ENCODE measurements around the gene PUSL1. TPM values are rescaled to one million over a fixed set of nuclear protein-coding genes. Genes with fewer than 3 reads are reported as not detected.

The PUSL1 gene
- total RNA-seq, 1 donor from 2014 or later, result 21.5 TPM

DNA sequence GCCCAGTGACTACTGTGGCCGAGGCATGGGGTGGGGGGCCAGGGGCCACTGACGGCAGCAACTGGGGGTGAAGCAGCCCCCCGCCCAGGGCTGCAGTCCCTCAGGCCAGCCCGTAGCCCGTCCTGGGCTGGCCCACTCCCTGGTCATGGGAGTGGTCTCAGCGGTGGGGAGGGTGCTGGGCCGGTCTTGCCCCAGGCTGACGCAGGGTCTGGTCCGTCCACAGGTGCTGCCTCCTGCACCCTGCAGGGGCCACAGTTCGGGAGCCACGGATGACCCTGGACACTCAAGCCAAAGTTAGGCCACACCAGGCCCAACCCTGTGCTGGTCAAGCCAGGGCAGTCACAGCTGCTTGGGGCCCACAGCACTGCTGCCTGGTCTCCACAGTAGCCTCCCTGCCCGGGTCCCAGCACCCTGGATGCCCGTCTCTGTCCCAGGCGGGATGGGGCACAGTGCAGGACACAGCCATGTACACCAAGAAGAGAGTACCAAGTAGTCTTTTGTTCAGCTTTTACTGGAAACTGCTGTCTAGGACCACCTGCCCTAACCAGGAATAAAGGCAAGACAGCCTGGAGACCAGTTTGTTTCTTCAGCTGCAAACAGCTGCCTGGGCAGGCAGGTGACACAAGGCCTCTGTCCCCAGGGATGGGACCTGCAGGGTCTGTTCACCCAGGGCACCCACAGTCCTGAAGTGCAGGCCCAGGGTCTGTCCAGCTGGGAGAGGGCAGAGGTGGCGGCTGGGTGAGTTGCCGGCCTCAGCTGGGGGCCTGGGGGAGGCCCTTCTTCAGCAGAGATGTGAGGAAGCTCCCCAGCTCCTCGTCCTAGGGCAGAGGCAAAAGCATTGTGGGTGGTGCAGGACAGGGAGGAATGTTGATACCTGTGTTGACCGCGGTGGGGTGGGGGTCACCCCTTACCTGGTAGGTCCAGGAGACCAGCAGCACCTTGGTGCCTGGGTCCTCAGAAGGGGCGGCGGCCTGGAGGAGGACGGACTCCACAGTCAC is 3.0 kb downstream of the PUSL1 start:
- Mint-ChIP-seq H3K4me3 (ENCODE audit: unreplicated experiment) (no peak overlapping the region), H3K4me1 (ENCODE audit: unreplicated experiment) (peaks cover 9% of the 10 kb centered on the region), H3K27ac (ENCODE audit: unreplicated experiment) (no peak overlapping the region), H3K9me3 (ENCODE audit: unreplicated experiment) (no peaks in the 10 kb centered on the region), H3K36me3 (ENCODE audit: unreplicated experiment) (peaks cover 13% of the 10 kb centered on the region), H3K27me3 (ENCODE audit: unreplicated experiment) (no peaks in the 10 kb centered on the region)
- TF ChIP-seq, protein P1, sequence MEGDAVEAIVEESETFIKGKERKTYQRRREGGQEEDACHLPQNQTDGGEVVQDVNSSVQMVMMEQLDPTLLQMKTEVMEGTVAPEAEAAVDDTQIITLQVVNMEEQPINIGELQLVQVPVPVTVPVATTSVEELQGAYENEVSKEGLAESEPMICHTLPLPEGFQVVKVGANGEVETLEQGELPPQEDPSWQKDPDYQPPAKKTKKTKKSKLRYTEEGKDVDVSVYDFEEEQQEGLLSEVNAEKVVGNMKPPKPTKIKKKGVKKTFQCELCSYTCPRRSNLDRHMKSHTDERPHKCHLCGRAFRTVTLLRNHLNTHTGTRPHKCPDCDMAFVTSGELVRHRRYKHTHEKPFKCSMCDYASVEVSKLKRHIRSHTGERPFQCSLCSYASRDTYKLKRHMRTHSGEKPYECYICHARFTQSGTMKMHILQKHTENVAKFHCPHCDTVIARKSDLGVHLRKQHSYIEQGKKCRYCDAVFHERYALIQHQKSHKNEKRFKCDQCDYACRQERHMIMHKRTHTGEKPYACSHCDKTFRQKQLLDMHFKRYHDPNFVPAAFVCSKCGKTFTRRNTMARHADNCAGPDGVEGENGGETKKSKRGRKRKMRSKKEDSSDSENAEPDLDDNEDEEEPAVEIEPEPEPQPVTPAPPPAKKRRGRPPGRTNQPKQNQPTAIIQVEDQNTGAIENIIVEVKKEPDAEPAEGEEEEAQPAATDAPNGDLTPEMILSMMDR (IDR thresholded peaks at IDR 0.05), result no peak
- DNase-seq (ENCODE audit: extremely low spot score, unreplicated experiment), result no peak

DNA sequence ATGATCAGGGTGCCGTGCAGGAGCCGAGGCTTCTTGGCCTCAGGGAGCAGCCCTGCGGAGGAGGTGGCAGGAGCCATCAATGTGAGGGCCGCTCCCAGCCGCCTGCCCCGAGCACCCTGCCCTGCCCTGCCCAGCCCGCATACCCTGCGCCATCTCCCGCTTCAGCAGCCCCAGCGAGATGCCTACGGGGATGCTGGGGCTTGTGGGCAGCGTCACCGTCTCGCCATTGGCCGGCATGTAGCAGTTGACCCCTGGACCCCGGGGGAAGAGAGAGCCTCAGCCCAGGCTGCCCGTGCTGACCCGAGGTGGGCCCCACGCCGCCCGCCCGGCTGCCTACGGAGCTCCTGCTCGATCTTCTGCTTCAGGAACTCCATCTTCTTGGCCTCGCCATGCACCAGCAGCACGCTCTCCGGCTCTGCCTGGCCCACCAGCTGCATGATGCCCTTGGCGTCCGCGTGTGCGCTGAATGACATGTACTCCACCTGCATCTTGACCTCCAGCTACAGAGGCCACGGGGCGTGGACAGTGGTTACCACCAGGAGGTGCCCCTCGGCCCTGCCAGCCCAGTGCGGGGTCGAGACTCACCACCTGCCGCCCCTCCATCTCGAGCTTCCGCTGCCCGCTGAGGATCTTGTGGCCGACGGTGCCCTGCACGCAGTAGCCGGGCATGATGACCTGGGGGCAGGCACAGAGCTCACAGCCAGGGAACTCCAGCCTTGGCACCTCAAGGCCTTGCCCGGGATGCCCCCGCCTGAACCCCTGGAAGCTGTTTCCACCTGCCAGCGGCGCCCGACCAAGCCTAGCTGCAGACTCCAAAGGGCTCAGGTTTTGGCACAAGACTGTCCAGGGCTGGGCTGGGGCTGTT is 4.3 kb downstream of the PUSL1 start:
- H3K4me3 Mint-ChIP-seq (ENCODE audit: unreplicated experiment), result no peak overlapping the region
- H3K27ac Mint-ChIP-seq (ENCODE audit: unreplicated experiment), result no peak overlapping the region
- H3K4me1 Mint-ChIP-seq (ENCODE audit: unreplicated experiment), result peaks cover 7% of the 10 kb centered on the region
- H3K27me3 Mint-ChIP-seq (ENCODE audit: unreplicated experiment), result no peaks in the 10 kb centered on the region
- H3K36me3 Mint-ChIP-seq (ENCODE audit: unreplicated experiment), result peaks cover 13% of the 10 kb centered on the region
- H3K9me3 Mint-ChIP-seq (ENCODE audit: unreplicated experiment), result no peaks in the 10 kb centered on the region
- no peak for DNase-seq (ENCODE audit: extremely low spot score, unreplicated experiment)
- TF ChIP-seq, protein P1 (IDR thresholded peaks at IDR 0.05), result no peak

DNA sequence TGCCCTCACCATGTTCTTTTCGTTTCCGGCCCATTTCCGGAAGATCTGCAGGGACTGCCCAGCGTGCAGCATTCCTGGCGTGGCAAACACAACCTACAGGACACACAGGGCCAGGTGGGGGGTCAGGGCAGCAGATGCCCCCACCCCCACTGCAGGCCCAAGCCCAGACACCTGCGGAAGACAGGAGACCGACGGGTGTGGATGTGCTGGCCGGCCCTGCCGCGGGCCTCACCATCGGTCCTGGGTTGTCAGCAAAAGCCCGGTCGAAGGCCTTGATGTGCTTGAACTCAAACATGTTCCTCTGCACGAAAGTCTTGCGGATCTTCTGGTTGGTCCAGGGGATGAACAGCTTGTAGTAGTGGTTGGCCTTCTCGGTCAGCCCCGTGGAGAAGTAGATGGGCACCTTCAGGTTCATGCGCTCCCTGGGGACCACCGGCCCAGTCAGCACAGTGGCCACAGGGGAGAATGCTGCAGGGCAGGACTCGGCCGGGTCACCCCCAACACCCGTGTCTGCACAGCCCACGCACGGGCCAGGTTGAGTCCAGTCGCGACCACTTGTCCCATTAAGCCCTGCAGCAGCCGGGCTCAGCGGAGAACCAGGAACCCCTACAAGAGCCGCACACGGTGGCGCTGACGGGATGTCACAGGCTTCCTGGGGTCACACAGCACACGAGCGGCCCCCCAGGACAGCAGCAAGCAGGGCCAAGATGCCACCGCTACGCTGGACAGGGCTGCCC is 5.3 kb downstream of the PUSL1 start:
- H3K4me1 Mint-ChIP-seq (ENCODE audit: unreplicated experiment), result peaks cover 15% of the 10 kb centered on the region
- no peaks in the 10 kb centered on the region for H3K9me3 Mint-ChIP-seq (ENCODE audit: unreplicated experiment)
- TF ChIP-seq, protein P1 (IDR thresholded peaks at IDR 0.05), result no peak
- H3K4me3 Mint-ChIP-seq (ENCODE audit: unreplicated experiment), result no peak overlapping the region
- H3K27ac Mint-ChIP-seq (ENCODE audit: unreplicated experiment), result no peak overlapping the region
- peaks cover 13% of the 10 kb centered on the region for H3K36me3 Mint-ChIP-seq (ENCODE audit: unreplicated experiment)
- H3K27me3 Mint-ChIP-seq (ENCODE audit: unreplicated experiment), result no peaks in the 10 kb centered on the region
- no peak for DNase-seq (ENCODE audit: extremely low spot score, unreplicated experiment)

DNA sequence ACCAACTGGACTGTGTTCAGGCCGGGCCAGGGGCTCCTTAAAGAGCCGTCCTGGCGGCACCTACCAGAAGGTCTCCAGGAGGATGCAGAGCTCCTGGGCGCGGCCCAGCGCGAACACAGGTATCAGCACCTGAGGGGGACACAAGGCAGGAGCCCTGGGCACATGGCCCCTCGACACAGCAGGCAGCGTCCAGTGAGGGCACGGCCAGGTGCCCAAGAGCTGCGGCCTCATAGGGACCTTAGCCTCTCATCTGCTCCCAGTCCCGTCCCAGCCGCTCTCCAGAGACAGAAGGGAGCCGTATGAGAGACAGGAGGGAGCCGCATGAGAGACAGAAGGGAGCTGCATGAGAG is 5.8 kb downstream of the PUSL1 start:
- Mint-ChIP-seq H3K4me1 (ENCODE audit: unreplicated experiment) (peaks cover 15% of the 10 kb centered on the region), H3K4me3 (ENCODE audit: unreplicated experiment) (no peak overlapping the region), H3K36me3 (ENCODE audit: unreplicated experiment) (peaks cover 13% of the 10 kb centered on the region)

More for the DNA sequence above, 5.8 kb downstream of the PUSL1 start:
- TF ChIP-seq, protein P1 (IDR thresholded peaks at IDR 0.05), result no peak
- Mint-ChIP-seq H3K27ac (ENCODE audit: unreplicated experiment) (no peak overlapping the region), H3K27me3 (ENCODE audit: unreplicated experiment) (no peaks in the 10 kb centered on the region), H3K9me3 (ENCODE audit: unreplicated experiment) (no peaks in the 10 kb centered on the region)
- no peak for DNase-seq (ENCODE audit: extremely low spot score, unreplicated experiment)
